Upper lobe of left lung (tissue), 4 donors: ENCODE measurements around the gene MS4A18.

Experiments used
- EP300 ChIP-seq, 4 donors: sonication (generic); formaldehyde crosslinking; IDR thresholded peaks; one replicate each; pipeline ENCODE4 v1.5.1; 2017; ENCODE audit warnings: antibody characterized with exemption in 4 of 4, control low read depth in 2 of 4
- POLR2A ChIP-seq, 4 donors: fragments of 450-650 bp; IDR thresholded peaks; one replicate each; pipeline ENCODE4 v1.5.1; 2016 to 2017; ENCODE audit warnings: antibody characterized with exemption in 4 of 4, mild to moderate bottlenecking in 2 of 4
- POLR2AphosphoS5 ChIP-seq, 2 donors: sonication (generic); formaldehyde crosslinking; IDR thresholded peaks; one replicate each; pipeline ENCODE4 v1.5.1; 2017; ENCODE audit warnings: antibody characterized with exemption in 2 of 2
- TF ChIP-seq, protein P1 (sequence below), 6 experiments: fragments of 450-650 bp in 4 of 6; fragments of 200-600 bp in 2 of 6; sonication (generic) in 2 of 6; IDR thresholded peaks; one replicate each; pipeline ENCODE4 v1.5.1; 2016 to 2019; ENCODE audit warnings: antibody characterized with exemption in 6 of 6

- TF ChIP-seq, protein P1, sequence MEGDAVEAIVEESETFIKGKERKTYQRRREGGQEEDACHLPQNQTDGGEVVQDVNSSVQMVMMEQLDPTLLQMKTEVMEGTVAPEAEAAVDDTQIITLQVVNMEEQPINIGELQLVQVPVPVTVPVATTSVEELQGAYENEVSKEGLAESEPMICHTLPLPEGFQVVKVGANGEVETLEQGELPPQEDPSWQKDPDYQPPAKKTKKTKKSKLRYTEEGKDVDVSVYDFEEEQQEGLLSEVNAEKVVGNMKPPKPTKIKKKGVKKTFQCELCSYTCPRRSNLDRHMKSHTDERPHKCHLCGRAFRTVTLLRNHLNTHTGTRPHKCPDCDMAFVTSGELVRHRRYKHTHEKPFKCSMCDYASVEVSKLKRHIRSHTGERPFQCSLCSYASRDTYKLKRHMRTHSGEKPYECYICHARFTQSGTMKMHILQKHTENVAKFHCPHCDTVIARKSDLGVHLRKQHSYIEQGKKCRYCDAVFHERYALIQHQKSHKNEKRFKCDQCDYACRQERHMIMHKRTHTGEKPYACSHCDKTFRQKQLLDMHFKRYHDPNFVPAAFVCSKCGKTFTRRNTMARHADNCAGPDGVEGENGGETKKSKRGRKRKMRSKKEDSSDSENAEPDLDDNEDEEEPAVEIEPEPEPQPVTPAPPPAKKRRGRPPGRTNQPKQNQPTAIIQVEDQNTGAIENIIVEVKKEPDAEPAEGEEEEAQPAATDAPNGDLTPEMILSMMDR (IDR thresholded peaks at IDR 0.05), result no peak
- TF ChIP-seq POLR2AphosphoS5 (IDR thresholded peaks at IDR 0.05), result no peak
- TF ChIP-seq POLR2A (IDR thresholded peaks at IDR 0.05), result no peak
- TF ChIP-seq EP300 (IDR thresholded peaks at IDR 0.05), result no peak
Observed at GRCh38 chr11:60731586-60731985, 7.1 kb downstream of the MS4A18 start.
